Transverse colon (tissue), 4 donors: ENCODE data around the gene MAP1LC3A.
A peak's percentile ranks its signal among the peaks of the same experiment; 100 is the strongest.

Experiments used
- CTCF ChIP-seq, 5 experiments: fragments of 200-600 bp in 3 of 5; fragments of 450-650 bp in 2 of 5; sonication (generic) in 3 of 5; IDR thresholded peaks; 1 replicate in 2 of 5; 2 replicates in 3 of 5; pipeline ENCODE4 v1.5.1; 2016 to 2017; ENCODE audit warnings: antibody characterized with exemption in 5 of 5, inconsistent platforms in 3 of 5, mild to moderate bottlenecking in 2 of 5, moderate library complexity in 1 of 5
- EP300 ChIP-seq: sonication (generic); formaldehyde crosslinking; IDR thresholded peaks from one replicate; pipeline ENCODE4 v1.6.1; 2017; ENCODE audit warnings: antibody characterized with exemption, low read depth
- POLR2A ChIP-seq: fragments of 450-650 bp; IDR thresholded peaks from one replicate; pipeline ENCODE4 v1.6.1; 2016; ENCODE audit warnings: antibody characterized with exemption, mild to moderate bottlenecking, moderate library complexity
- POLR2AphosphoS5 ChIP-seq, 3 donors: sonication (generic); formaldehyde crosslinking; IDR thresholded peaks; one replicate each; pipeline ENCODE4 v1.6.1; 2016; ENCODE audit warnings: antibody characterized with exemption in 3 of 3

GRCh38 chr20:34600892-34601653, 42.6 kb downstream of the MAP1LC3A start:
- no peak for TF ChIP-seq CTCF (IDR thresholded peaks at IDR 0.05)
- TF ChIP-seq EP300, result no peak
- peak in 2 of 3 donors; percentile 57 to 76 for TF ChIP-seq POLR2AphosphoS5 (IDR thresholded peaks at IDR 0.05)
- no peak for TF ChIP-seq POLR2A
